ENCODE measurements around the gene LGI2. TPM values are rescaled to one million over a fixed set of nuclear protein-coding genes. Genes with fewer than 3 reads are reported as not detected.

Gene LGI2
- total RNA-seq, 1 donor from 2014 or later = 20.5 TPM

- peaks cover 1% of the 10 kb centered on the region for H3K27me3 Mint-ChIP-seq (ENCODE audit: unreplicated experiment)
- DNase-seq = peak; percentile 19
- H3K4me1 Mint-ChIP-seq (ENCODE audit: low read depth, unreplicated experiment) = peaks cover 5% of the 10 kb centered on the region
- H3K27ac Mint-ChIP-seq (ENCODE audit: unreplicated experiment) = no peak overlapping the region
- H3K36me3 Mint-ChIP-seq (ENCODE audit: unreplicated experiment) = no peaks in the 10 kb centered on the region
- H3K4me3 Mint-ChIP-seq (ENCODE audit: unreplicated experiment) = no peak overlapping the region
- TF ChIP-seq CTCF (IDR thresholded peaks at IDR 0.05; ENCODE audit: partially characterized antibody, unreplicated experiment) = peak; percentile 45
- peaks cover 4% of the 10 kb centered on the region for H3K9me3 Mint-ChIP-seq (ENCODE audit: unreplicated experiment)
These were observed 45.9 kb downstream of the LGI2 start for GRCh38 chr4:24984602-24985532.

GRCh38 chr4:24980740-24981139 is 50.0 kb downstream of the LGI2 start:
- no peak overlapping the region for H3K4me3 Mint-ChIP-seq (ENCODE audit: unreplicated experiment)
- peaks cover 5% of the 10 kb centered on the region for H3K4me1 Mint-ChIP-seq (ENCODE audit: low read depth, unreplicated experiment)
- DNase-seq = no peak
- no peaks in the 10 kb centered on the region for H3K36me3 Mint-ChIP-seq (ENCODE audit: unreplicated experiment)
- no peak for TF ChIP-seq CTCF (IDR thresholded peaks at IDR 0.05; ENCODE audit: partially characterized antibody, unreplicated experiment)
- peaks cover 2% of the 10 kb centered on the region for H3K9me3 Mint-ChIP-seq (ENCODE audit: unreplicated experiment)
- no peak overlapping the region for H3K27ac Mint-ChIP-seq (ENCODE audit: unreplicated experiment)
- H3K27me3 Mint-ChIP-seq (ENCODE audit: unreplicated experiment) = no peaks in the 10 kb centered on the region

GRCh38 chr4:24980064-24980690 is 50.6 kb downstream of the LGI2 start:
- peak; percentile 44 for DNase-seq
- Mint-ChIP-seq H3K27ac (ENCODE audit: unreplicated experiment) (no peak overlapping the region), H3K4me3 (ENCODE audit: unreplicated experiment) (no peak overlapping the region), H3K27me3 (ENCODE audit: unreplicated experiment) (no peaks in the 10 kb centered on the region), H3K9me3 (ENCODE audit: unreplicated experiment) (no peaks in the 10 kb centered on the region), H3K36me3 (ENCODE audit: unreplicated experiment) (no peaks in the 10 kb centered on the region), H3K4me1 (ENCODE audit: low read depth, unreplicated experiment) (peaks cover 2% of the 10 kb centered on the region)
- TF ChIP-seq CTCF (IDR thresholded peaks at IDR 0.05; ENCODE audit: partially characterized antibody, unreplicated experiment) = peak; percentile 94

GRCh38 chr4:24979554-24979953 is 51.2 kb downstream of the LGI2 start:
- DNase-seq = no peak
- no peaks in the 10 kb centered on the region for H3K27me3 Mint-ChIP-seq (ENCODE audit: unreplicated experiment)
- no peaks in the 10 kb centered on the region for H3K36me3 Mint-ChIP-seq (ENCODE audit: unreplicated experiment)
- H3K9me3 Mint-ChIP-seq (ENCODE audit: unreplicated experiment) = no peaks in the 10 kb centered on the region
- H3K27ac Mint-ChIP-seq (ENCODE audit: unreplicated experiment) = no peak overlapping the region
- H3K4me3 Mint-ChIP-seq (ENCODE audit: unreplicated experiment) = no peak overlapping the region
- peaks cover 2% of the 10 kb centered on the region for H3K4me1 Mint-ChIP-seq (ENCODE audit: low read depth, unreplicated experiment)
- TF ChIP-seq CTCF (IDR thresholded peaks at IDR 0.05; ENCODE audit: partially characterized antibody, unreplicated experiment) = no peak
